Osteoblast (primary cell): ENCODE data around the gene NSMCE1. TPM values are rescaled to one million over a fixed set of nuclear protein-coding genes. Genes with fewer than 3 reads are reported as not detected.

Experiments used
- DNase-seq: peaks from one replicate; pipeline ENCODE4 v3.0.0; 2011; ENCODE audit warnings: low spot score, mixed read lengths; ENCODE audit not compliant: insufficient read length; ENCODE audit errors: missing footprints
- H2AFZ ChIP-seq: 2 replicates; pipeline ENCODE4 v1.6.0; 2011; ENCODE audit warnings: mild to moderate bottlenecking, low read length
- H3K27ac ChIP-seq: 2 replicates; pipeline ENCODE4 v1.5.1; 2011; ENCODE audit warnings: mild to moderate bottlenecking, low read depth, low read length, moderate library complexity
- H3K27me3 ChIP-seq: 2 replicates; pipeline ENCODE4 v1.6.0; 2012; ENCODE audit warnings: mild to moderate bottlenecking, control low read depth, inconsistent platforms, low read length, moderate library complexity; ENCODE audit not compliant: insufficient read depth
- H3K36me3 ChIP-seq: 2 replicates; pipeline ENCODE4 v1.5.1; 2011; ENCODE audit warnings: mild to moderate bottlenecking, low read length, control low read depth, moderate library complexity; ENCODE audit not compliant: insufficient read depth
- H3K4me1 ChIP-seq: 2 replicates; pipeline ENCODE4 v1.5.1; 2011; ENCODE audit warnings: mild to moderate bottlenecking, low read length, control low read depth, moderate library complexity; ENCODE audit not compliant: insufficient read depth
- H3K4me2 ChIP-seq: 2 replicates; pipeline ENCODE4 v1.6.0; 2011; ENCODE audit warnings: mild to moderate bottlenecking, low read length; ENCODE audit not compliant: insufficient read depth
- H3K4me3 ChIP-seq: fragments of 200-600 bp; sonication (generic); 3 replicates; pipeline ENCODE4 v1.5.1; 2012; ENCODE audit warnings: mild to moderate bottlenecking, low read length, inconsistent platforms; ENCODE audit not compliant: insufficient read depth
- H3K79me2 ChIP-seq: 2 replicates; pipeline ENCODE4 v1.6.0; 2012; ENCODE audit warnings: mild to moderate bottlenecking, low read length, control low read depth, inconsistent platforms; ENCODE audit not compliant: insufficient read depth
- H3K9me3 ChIP-seq: 2 replicates; pipeline ENCODE4 v1.5.1; 2011; ENCODE audit warnings: low read depth, low read length, control low read depth
- H4K20me1 ChIP-seq: 2 replicates; pipeline ENCODE4 v1.6.0; 2012; ENCODE audit warnings: mild to moderate bottlenecking, low read length, control low read depth; ENCODE audit not compliant: insufficient read depth
- total RNA-seq: library from RNA; depleted of rRNA; stranded (reverse); fragments of >200 nt; gene quantifications from 2 replicates; pipeline ENCODE4 v1.2.3, GENCODE V29; 2012
- TF ChIP-seq, protein P1 (sequence below): IDR thresholded peaks from 2 replicates; pipeline ENCODE4 v1.5.1; 2011; ENCODE audit warnings: mild to moderate bottlenecking, low read depth, low read length, moderate library complexity; ENCODE audit errors: extremely low read depth

Gene NSMCE1, protein sequence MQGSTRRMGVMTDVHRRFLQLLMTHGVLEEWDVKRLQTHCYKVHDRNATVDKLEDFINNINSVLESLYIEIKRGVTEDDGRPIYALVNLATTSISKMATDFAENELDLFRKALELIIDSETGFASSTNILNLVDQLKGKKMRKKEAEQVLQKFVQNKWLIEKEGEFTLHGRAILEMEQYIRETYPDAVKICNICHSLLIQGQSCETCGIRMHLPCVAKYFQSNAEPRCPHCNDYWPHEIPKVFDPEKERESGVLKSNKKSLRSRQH
- total RNA-seq = 57.9 and 71.3 TPM in 2 replicates

DNA sequence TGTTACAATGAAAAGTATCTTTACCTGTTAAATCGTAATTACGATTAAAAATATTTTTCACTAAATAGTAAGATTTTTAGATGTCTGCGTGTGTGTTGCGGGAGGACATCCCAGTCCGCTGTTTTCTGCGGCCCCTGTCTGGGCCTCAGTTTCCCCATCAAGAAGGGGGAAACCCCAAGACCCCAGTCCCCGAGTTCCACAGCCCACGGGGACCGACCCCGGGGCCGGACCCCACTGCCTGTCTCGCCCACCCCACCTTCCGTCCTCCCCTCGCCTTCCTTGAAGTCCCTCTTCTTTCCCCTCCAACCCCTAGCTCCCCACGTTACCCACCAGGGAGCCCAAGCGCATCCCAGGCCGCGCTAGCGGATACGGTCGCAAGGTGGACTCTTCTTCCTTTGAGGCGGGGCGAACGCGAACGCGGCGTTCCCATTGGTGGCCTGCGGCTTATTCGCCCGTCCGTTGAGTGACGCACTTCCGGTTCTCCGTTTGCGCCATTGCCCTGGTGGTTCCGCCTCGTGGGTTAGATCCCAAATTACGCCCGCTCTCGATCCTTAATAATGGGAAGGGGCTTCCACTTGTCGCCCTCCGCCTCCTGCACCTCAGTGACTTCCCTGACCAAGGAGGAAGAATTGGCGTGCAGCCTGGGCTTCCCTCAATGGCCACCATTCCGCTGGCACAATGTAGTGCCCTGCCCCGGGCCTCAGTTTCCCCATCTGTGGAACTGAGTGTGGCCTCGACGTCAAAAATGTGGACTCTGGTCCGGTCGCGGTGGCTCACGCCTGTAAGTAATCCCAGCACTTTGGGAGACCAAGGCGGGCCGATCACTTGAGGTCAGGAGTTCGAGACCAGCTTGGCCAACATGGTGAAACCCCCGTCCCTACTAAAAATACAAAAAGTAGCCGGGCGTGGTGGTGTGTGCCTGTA is at the start of gene NSMCE1:
Gene NSMCE1 (minus strand): TSS at position 397 of the 924 bp plus-strand sequence. CDS start 11,202 bp downstream, outside the sequence.
- Histone ChIP-seq H3K4me2 (peak within 1 kb of the TSS; percentile 96), H3K9me3 (no peaks in the 10 kb centered on the region), H3K4me1 (peaks cover 18% of the 10 kb centered on the region), H3K27me3 (no peaks in the 10 kb centered on the region), H2AFZ (peak within 1 kb of the TSS; percentile 98), H3K36me3 (no peaks in the 10 kb centered on the region), H3K4me3 (peak within 1 kb of the TSS; percentile 79), H4K20me1 (no peaks in the 10 kb centered on the region), H3K79me2 (peaks cover 16% of the 10 kb centered on the region), H3K27ac (peak within 1 kb of the TSS; percentile 96)
- peak; percentile 94 for DNase-seq
- TF ChIP-seq, protein P1, sequence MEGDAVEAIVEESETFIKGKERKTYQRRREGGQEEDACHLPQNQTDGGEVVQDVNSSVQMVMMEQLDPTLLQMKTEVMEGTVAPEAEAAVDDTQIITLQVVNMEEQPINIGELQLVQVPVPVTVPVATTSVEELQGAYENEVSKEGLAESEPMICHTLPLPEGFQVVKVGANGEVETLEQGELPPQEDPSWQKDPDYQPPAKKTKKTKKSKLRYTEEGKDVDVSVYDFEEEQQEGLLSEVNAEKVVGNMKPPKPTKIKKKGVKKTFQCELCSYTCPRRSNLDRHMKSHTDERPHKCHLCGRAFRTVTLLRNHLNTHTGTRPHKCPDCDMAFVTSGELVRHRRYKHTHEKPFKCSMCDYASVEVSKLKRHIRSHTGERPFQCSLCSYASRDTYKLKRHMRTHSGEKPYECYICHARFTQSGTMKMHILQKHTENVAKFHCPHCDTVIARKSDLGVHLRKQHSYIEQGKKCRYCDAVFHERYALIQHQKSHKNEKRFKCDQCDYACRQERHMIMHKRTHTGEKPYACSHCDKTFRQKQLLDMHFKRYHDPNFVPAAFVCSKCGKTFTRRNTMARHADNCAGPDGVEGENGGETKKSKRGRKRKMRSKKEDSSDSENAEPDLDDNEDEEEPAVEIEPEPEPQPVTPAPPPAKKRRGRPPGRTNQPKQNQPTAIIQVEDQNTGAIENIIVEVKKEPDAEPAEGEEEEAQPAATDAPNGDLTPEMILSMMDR = no peak

DNA sequence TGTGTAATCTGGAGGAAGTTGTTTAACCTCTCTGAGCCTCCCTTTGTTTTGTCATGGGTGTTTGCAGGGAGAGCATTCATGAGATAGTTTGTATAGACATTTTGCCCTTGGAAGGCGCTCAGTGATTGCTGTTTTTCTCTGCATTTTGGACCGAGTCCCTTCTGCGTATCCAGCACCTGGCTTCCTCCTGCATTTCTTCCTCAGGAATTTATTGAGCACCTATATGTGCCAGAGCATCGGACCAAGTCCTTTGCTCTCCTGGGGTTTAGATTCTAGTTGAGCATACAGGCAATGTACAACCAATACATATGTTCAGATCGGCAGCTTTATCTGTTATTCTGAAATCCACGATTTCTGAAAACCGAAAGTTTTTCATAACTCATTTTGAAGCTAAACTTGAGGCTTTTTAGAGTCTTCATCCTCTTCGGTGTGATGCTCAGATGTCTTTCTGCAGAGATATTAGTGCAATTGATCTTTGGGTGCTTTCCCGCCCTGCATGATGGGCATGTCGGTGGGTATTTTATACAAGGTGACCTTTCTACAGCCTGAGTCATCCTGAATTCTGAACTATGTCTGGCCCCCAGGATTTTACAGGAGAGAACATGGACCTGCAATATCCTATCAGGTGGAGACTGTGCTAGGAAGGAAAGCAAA is 49.3 kb upstream of the NSMCE1 start:
- peak; percentile 50 for DNase-seq
- H3K4me1 ChIP-seq = peaks cover 46% of the 10 kb centered on the region

DNA sequence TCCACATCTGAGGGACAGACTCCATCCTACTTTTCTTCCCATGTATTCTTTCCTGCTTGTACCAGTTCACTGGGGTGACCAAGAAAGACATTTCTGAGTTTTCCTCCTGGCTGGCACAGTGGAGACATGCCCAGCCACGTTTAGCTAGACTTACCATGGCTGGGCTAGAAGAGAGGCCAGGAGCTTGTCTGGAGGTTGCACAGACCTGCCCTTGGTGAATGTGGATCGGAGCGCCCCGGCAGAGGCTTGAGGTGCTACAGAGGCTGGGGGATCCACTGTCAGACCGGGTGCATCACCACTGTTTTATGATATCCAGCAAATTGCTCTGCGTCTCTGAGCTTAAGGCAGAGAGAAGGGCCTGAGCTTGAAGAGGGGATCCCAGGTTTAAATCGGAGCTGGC is 48.7 kb upstream of the NSMCE1 start:
- TF ChIP-seq, protein P1 = no peak
- Histone ChIP-seq H3K4me3 (no peak overlapping the region), H3K79me2 (peaks cover 82% of the 10 kb centered on the region), H3K27ac (peak overlapping the region; percentile 94), H2AFZ (no peak overlapping the region), H3K36me3 (peaks cover 19% of the 10 kb centered on the region), H3K4me1 (peaks cover 46% of the 10 kb centered on the region), H3K4me2 (no peak overlapping the region), H3K27me3 (no peaks in the 10 kb centered on the region), H4K20me1 (peaks cover 9% of the 10 kb centered on the region), H3K9me3 (no peaks in the 10 kb centered on the region)
- no peak for DNase-seq

More for the DNA sequence above, 49.3 kb upstream of the NSMCE1 start:
- H3K79me2 ChIP-seq = peaks cover 88% of the 10 kb centered on the region
- TF ChIP-seq, protein P1 = no peak
- peak overlapping the region; percentile 94 for H3K27ac ChIP-seq
- no peak overlapping the region for H2AFZ ChIP-seq
- peaks cover 19% of the 10 kb centered on the region for H3K36me3 ChIP-seq
- no peak overlapping the region for H3K4me3 ChIP-seq
- H3K27me3 ChIP-seq = no peaks in the 10 kb centered on the region
- no peaks in the 10 kb centered on the region for H3K9me3 ChIP-seq
- H4K20me1 ChIP-seq = peaks cover 9% of the 10 kb centered on the region
- no peak overlapping the region for H3K4me2 ChIP-seq
